Lung microvascular endothelial cell (primary cell): Measurements from ENCODE around the gene SNTA1. TPM values are rescaled to one million over a fixed set of nuclear protein-coding genes. Genes with fewer than 3 reads are reported as not detected.
A peak's percentile ranks its signal among the peaks of the same experiment; 100 is the strongest.
"Not testable (repeated sequence)": the region's sequence is repeated elsewhere in the genome, so short reads cannot be mapped to it uniquely, and the experiment has no call there.

Source experiments
- DNase-seq, 2 donors: peaks; one replicate each; pipeline versions ENCODE4 v3.0.0 to v3.0.0-alpha.2; 2010; ENCODE audit warnings: low read depth in 2 of 2
- total RNA-seq: library from RNA; depleted of rRNA; stranded (reverse); fragments of >200 nt; gene quantifications from 2 replicates; pipeline ENCODE4 v1.2.1, GENCODE V29; 2014

SNTA1 gene
- total RNA-seq = 5.4 TPM in 2 replicates

- peak; percentile 81 to 90 for DNase-seq
Observed at GRCh38 chr20:33443512-33444239, at the start of gene SNTA1. TSS of gene SNTA1 (minus strand) at chr20:33443763. CDS start at chr20:33443620, 143 bp downstream.

- DNase-seq = peak in 1 of 2 donors; percentile 30
Observed at GRCh38 chr20:33490934-33491656, 47.5 kb upstream of the SNTA1 start.

GRCh38 chr20:33490023-33490933, 46.7 kb upstream of the SNTA1 start, which contains the start of gene CBFA2T2:
TSS of gene CBFA2T2 (plus strand) at chr20:33490096. CDS start at chr20:33490268, 172 bp downstream.
- peak; percentile 79 to 89 for DNase-seq

GRCh38 chr20:33489495-33490022, 46.0 kb upstream of the SNTA1 start:
- peak; percentile 99 to 100 for DNase-seq

- DNase-seq = not testable (repeated sequence)
Observed at GRCh38 chr20:33488661-33489494, 45.3 kb upstream of the SNTA1 start.

GRCh38 chr20:33488201-33488600, 44.6 kb upstream of the SNTA1 start:
- no peak for DNase-seq

GRCh38 chr20:33483186-33483585, 39.6 kb upstream of the SNTA1 start:
- DNase-seq = not testable (repeated sequence)

GRCh38 chr20:33482581-33482980, 39.0 kb upstream of the SNTA1 start:
- DNase-seq = no peak

GRCh38 chr20:33481431-33481941, 37.9 kb upstream of the SNTA1 start:
- DNase-seq = no peak

- DNase-seq = no peak
Observed at GRCh38 chr20:33480048-33480447, 36.5 kb upstream of the SNTA1 start.

- DNase-seq = no peak
Observed at GRCh38 chr20:33477386-33478234, 34.0 kb upstream of the SNTA1 start.

GRCh38 chr20:33475381-33476152, 32.0 kb upstream of the SNTA1 start:
- DNase-seq = no peak

- DNase-seq = no peak
Observed at GRCh38 chr20:33474963-33475362, 31.4 kb upstream of the SNTA1 start.

GRCh38 chr20:33474097-33474873, 30.7 kb upstream of the SNTA1 start:
- no peak for DNase-seq

GRCh38 chr20:33472868-33473435, 29.4 kb upstream of the SNTA1 start:
- no peak for DNase-seq

GRCh38 chr20:33470866-33471265, 27.3 kb upstream of the SNTA1 start:
- no peak for DNase-seq

- no peak for DNase-seq
Observed at GRCh38 chr20:33470457-33470856, 26.9 kb upstream of the SNTA1 start.

GRCh38 chr20:33466303-33466646, 22.7 kb upstream of the SNTA1 start:
- DNase-seq = no peak
